GM18867 (cell line): ENCODE data around the gene PKD1L1.

Experiments
- ATAC-seq: cut with Tn5 transposase; IDR thresholded peaks from one replicate; pipeline ENCODE4 v1.9.1; 2021; ENCODE audit warnings: mild to moderate bottlenecking, moderate library complexity; ENCODE audit not compliant: unreplicated experiment

Gene PKD1L1

GRCh38 chr7:47827871-47828270 is 120.4 kb downstream of the PKD1L1 start:
- no peak for ATAC-seq

GRCh38 chr7:47827351-47827756 is 120.9 kb downstream of the PKD1L1 start:
- ATAC-seq: no peak

GRCh38 chr7:47826754-47827153 is 121.5 kb downstream of the PKD1L1 start:
- no peak for ATAC-seq

- ATAC-seq: no peak
Measured at GRCh38 chr7:47819607-47819920, 128.7 kb downstream of the PKD1L1 start.

GRCh38 chr7:47818796-47819606 is 129.3 kb downstream of the PKD1L1 start:
- ATAC-seq: no peak

GRCh38 chr7:47817917-47818316 is 130.3 kb downstream of the PKD1L1 start:
- ATAC-seq: no peak

- ATAC-seq: no peak
Measured at GRCh38 chr7:47816647-47817046, 131.6 kb downstream of the PKD1L1 start.

- ATAC-seq: no peak
Measured at GRCh38 chr7:47815867-47816266, 132.4 kb downstream of the PKD1L1 start.

GRCh38 chr7:47814905-47815613 is 133.2 kb downstream of the PKD1L1 start:
- no peak for ATAC-seq

GRCh38 chr7:47813620-47814260 is 134.5 kb downstream of the PKD1L1 start:
- no peak for ATAC-seq

- no peak for ATAC-seq
Measured at GRCh38 chr7:47812429-47813136, 135.7 kb downstream of the PKD1L1 start.

- ATAC-seq: no peak
Measured at GRCh38 chr7:47811632-47812380, 136.5 kb downstream of the PKD1L1 start.

- ATAC-seq: no peak
Measured at GRCh38 chr7:47809387-47809786, 138.9 kb downstream of the PKD1L1 start.

GRCh38 chr7:47808321-47808720 is 139.9 kb downstream of the PKD1L1 start:
- ATAC-seq: no peak

GRCh38 chr7:47807756-47808155 is 140.5 kb downstream of the PKD1L1 start:
- ATAC-seq: no peak

- no peak for ATAC-seq
Measured at GRCh38 chr7:47807126-47807525, 141.1 kb downstream of the PKD1L1 start.

GRCh38 chr7:47806701-47807103 is 141.6 kb downstream of the PKD1L1 start:
- no peak for ATAC-seq

GRCh38 chr7:47804767-47805545 is 143.3 kb downstream of the PKD1L1 start:
- ATAC-seq: no peak

GRCh38 chr7:47803846-47804245 is 144.4 kb downstream of the PKD1L1 start:
- no peak for ATAC-seq

GRCh38 chr7:47803025-47803424 is 145.2 kb downstream of the PKD1L1 start:
- no peak for ATAC-seq
